Astrocyte (in vitro differentiated cells and primary cell): ENCODE results near the gene XPC.

Experiments
- CTCF ChIP-seq: IDR thresholded peaks from 2 replicates; pipeline ENCODE4 v1.5.1; 2011; ENCODE audit warnings: low read depth, mild to moderate bottlenecking, inconsistent platforms, low read length, moderate library complexity; ENCODE audit not compliant: insufficient read depth
- EZH2 ChIP-seq: IDR thresholded peaks from 2 replicates; pipeline ENCODE4 v1.6.1; 2012; ENCODE audit warnings: mild to moderate bottlenecking, low read length, inconsistent platforms; ENCODE audit not compliant: insufficient read depth

- no peak for TF ChIP-seq CTCF
- no peak for TF ChIP-seq EZH2
These were observed 40.1 kb downstream of the XPC start for GRCh38 chr3:14138109-14138877.
